ENCODE results near the gene CDCP2. TPM values are rescaled to one million over a fixed set of nuclear protein-coding genes. Genes with fewer than 3 reads are reported as not detected.

Gene CDCP2
- total and polyA plus RNA-seq, 2 experiments from 2014 or later: not detected

DNA sequence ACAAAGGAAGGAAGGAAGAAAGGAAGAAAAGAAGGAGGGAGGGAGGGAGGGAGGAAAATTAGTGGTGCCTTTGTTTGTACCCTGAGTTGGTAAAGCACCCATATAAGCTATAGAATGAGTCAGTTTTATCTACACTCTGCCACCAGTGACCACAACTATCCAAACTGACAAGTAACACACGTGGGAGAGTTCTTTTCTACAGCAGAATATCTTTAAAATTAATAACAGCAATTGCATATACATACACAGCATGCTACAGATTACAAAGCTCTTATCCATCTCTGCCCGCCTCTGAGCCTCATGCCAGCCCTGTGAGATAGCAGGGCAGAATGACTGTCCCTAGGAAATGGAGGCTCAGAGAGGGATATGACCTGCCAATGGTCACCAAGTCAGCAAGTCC, 20.3 kb downstream of the CDCP2 start:
- DNase-seq (ENCODE audit: low spot score): no peak
- no peak overlapping the region for H3K4me3 ChIP-seq
- no peaks in the 10 kb centered on the region for H3K9me3 ChIP-seq (ENCODE audit: low read depth)
- WGBS (ENCODE audit: low lambda C conversion rate, missing lambda C conversion rate): 72% methylated on average over 2 of the region's 2 CpGs
- H3K9me2 ChIP-seq (replicated peaks; ENCODE audit: insufficient read depth): no peaks in the 10 kb centered on the region
- no peaks in the 10 kb centered on the region for H3K36me3 ChIP-seq (replicated peaks; ENCODE audit: insufficient read depth, low read depth)
- peaks cover 4% of the 10 kb centered on the region for H3K4me1 ChIP-seq (ENCODE audit: insufficient read depth)
- no peaks in the 10 kb centered on the region for H3K79me2 ChIP-seq
- no peak overlapping the region for H3K4me2 ChIP-seq
- no peak overlapping the region for H2AFZ ChIP-seq
- no peaks in the 10 kb centered on the region for H4K20me1 ChIP-seq (ENCODE audit: insufficient read depth, poor library complexity, severe bottlenecking)
- H3K27ac ChIP-seq: no peak overlapping the region
- no peaks in the 10 kb centered on the region for H3K27me3 ChIP-seq
- TF ChIP-seq, protein P1, sequence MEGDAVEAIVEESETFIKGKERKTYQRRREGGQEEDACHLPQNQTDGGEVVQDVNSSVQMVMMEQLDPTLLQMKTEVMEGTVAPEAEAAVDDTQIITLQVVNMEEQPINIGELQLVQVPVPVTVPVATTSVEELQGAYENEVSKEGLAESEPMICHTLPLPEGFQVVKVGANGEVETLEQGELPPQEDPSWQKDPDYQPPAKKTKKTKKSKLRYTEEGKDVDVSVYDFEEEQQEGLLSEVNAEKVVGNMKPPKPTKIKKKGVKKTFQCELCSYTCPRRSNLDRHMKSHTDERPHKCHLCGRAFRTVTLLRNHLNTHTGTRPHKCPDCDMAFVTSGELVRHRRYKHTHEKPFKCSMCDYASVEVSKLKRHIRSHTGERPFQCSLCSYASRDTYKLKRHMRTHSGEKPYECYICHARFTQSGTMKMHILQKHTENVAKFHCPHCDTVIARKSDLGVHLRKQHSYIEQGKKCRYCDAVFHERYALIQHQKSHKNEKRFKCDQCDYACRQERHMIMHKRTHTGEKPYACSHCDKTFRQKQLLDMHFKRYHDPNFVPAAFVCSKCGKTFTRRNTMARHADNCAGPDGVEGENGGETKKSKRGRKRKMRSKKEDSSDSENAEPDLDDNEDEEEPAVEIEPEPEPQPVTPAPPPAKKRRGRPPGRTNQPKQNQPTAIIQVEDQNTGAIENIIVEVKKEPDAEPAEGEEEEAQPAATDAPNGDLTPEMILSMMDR (IDR thresholded peaks at IDR 0.05; ENCODE audit: poor library complexity): no peak
- no peak for TF ChIP-seq EZH2 (IDR thresholded peaks at IDR 0.05; ENCODE audit: borderline replicate concordance)
- no peak for TF ChIP-seq EZH2phosphoT487 (IDR thresholded peaks at IDR 0.05; ENCODE audit: low read depth, severe bottlenecking, unreplicated experiment)

DNA sequence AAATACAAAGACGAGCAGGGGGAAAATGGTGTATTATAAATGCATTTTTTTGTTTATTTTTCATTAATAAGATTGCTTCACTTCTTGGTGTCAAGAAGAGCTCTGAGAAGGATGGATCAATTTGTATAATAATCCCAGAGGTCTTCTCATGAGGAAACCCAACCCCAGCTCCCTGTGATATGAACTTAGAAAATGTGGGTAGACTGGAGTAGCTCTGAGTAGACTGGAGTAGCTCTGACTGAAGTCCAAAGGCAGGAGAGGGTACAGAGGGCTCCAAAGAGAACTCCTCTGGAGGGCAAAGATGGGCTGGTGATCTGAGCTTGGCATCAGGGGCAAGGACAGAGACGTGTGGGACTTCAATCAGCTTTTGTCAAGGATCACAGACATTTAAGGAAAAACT, 21.4 kb downstream of the CDCP2 start:
- no peaks in the 10 kb centered on the region for H3K36me3 ChIP-seq (replicated peaks; ENCODE audit: insufficient read depth, low read depth)
- 83% methylated on average over 2 of the region's 2 CpGs for WGBS (ENCODE audit: low lambda C conversion rate, missing lambda C conversion rate)
- no peak for DNase-seq (ENCODE audit: low spot score)
- no peaks in the 10 kb centered on the region for H3K27me3 ChIP-seq
- H3K4me2 ChIP-seq: no peak overlapping the region
- TF ChIP-seq EZH2phosphoT487 (IDR thresholded peaks at IDR 0.05; ENCODE audit: low read depth, severe bottlenecking, unreplicated experiment): no peak
- TF ChIP-seq EZH2 (IDR thresholded peaks at IDR 0.05; ENCODE audit: borderline replicate concordance): no peak
- TF ChIP-seq, protein P1 (IDR thresholded peaks at IDR 0.05; ENCODE audit: poor library complexity): no peak
- no peak overlapping the region for H3K4me3 ChIP-seq
- H4K20me1 ChIP-seq (ENCODE audit: insufficient read depth, poor library complexity, severe bottlenecking): no peaks in the 10 kb centered on the region
- H3K9me3 ChIP-seq (ENCODE audit: low read depth): no peaks in the 10 kb centered on the region
- H3K9me2 ChIP-seq (replicated peaks; ENCODE audit: insufficient read depth): no peaks in the 10 kb centered on the region
- no peaks in the 10 kb centered on the region for H3K79me2 ChIP-seq
- H2AFZ ChIP-seq: no peak overlapping the region
- H3K4me1 ChIP-seq (ENCODE audit: insufficient read depth): no peaks in the 10 kb centered on the region
- H3K27ac ChIP-seq: no peak overlapping the region

DNA sequence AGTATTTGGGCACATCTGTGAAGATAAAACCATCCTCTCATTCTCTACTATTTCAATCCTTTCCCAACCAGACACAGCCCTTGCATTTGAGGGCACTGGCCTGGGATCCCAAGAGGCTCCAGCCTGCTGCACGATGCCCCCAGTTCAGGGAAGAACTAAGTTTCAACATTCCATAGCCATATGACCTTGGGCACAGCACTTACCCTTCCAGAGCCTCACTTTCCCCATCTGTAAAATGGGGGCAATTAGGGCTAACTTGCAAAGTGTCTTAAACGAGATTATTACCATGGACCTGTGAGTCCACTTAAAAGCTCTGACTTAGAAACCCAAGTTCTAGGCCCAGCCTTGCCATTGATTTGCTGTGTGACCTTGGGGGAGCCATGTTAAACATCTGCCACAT, 22.9 kb downstream of the CDCP2 start:
- TF ChIP-seq EZH2 (IDR thresholded peaks at IDR 0.05; ENCODE audit: borderline replicate concordance) (no peak), EZH2phosphoT487 (IDR thresholded peaks at IDR 0.05; ENCODE audit: low read depth, severe bottlenecking, unreplicated experiment) (no peak)
- TF ChIP-seq, protein P1 (IDR thresholded peaks at IDR 0.05; ENCODE audit: poor library complexity): no peak
- no peaks in the 10 kb centered on the region for H3K79me2 ChIP-seq
- WGBS (ENCODE audit: low lambda C conversion rate, missing lambda C conversion rate): 82% methylated on average over 2 of the region's 2 CpGs

More for the DNA sequence above, 22.9 kb downstream of the CDCP2 start:
- no peaks in the 10 kb centered on the region for H3K36me3 ChIP-seq (replicated peaks; ENCODE audit: insufficient read depth, low read depth)
- H3K9me2 ChIP-seq (replicated peaks; ENCODE audit: insufficient read depth): no peaks in the 10 kb centered on the region
- no peaks in the 10 kb centered on the region for H3K9me3 ChIP-seq (ENCODE audit: low read depth)
- H3K27ac ChIP-seq: no peak overlapping the region
- H3K27me3 ChIP-seq: no peaks in the 10 kb centered on the region
- no peak overlapping the region for H3K4me2 ChIP-seq
- no peaks in the 10 kb centered on the region for H3K4me1 ChIP-seq (ENCODE audit: insufficient read depth)
- H3K4me3 ChIP-seq: no peak overlapping the region
- no peak for DNase-seq (ENCODE audit: low spot score)
- no peaks in the 10 kb centered on the region for H4K20me1 ChIP-seq (ENCODE audit: insufficient read depth, poor library complexity, severe bottlenecking)
- no peak overlapping the region for H2AFZ ChIP-seq

Measured in hepatocyte (in vitro differentiated cells).